CD1c-positive myeloid dendritic cell (primary cell): Measurements from ENCODE around the gene YPEL5.
A peak's percentile ranks its signal among the peaks of the same experiment; 100 is the strongest.
"Not testable (repeated sequence)": the region's sequence is repeated elsewhere in the genome, so short reads cannot be mapped to it uniquely, and the experiment has no call there.

Source experiments
- DNase-seq: peaks from one replicate; pipeline ENCODE4 v3.0.0-alpha.2; 2016; ENCODE audit errors: extremely low spot score

Gene YPEL5

DNA sequence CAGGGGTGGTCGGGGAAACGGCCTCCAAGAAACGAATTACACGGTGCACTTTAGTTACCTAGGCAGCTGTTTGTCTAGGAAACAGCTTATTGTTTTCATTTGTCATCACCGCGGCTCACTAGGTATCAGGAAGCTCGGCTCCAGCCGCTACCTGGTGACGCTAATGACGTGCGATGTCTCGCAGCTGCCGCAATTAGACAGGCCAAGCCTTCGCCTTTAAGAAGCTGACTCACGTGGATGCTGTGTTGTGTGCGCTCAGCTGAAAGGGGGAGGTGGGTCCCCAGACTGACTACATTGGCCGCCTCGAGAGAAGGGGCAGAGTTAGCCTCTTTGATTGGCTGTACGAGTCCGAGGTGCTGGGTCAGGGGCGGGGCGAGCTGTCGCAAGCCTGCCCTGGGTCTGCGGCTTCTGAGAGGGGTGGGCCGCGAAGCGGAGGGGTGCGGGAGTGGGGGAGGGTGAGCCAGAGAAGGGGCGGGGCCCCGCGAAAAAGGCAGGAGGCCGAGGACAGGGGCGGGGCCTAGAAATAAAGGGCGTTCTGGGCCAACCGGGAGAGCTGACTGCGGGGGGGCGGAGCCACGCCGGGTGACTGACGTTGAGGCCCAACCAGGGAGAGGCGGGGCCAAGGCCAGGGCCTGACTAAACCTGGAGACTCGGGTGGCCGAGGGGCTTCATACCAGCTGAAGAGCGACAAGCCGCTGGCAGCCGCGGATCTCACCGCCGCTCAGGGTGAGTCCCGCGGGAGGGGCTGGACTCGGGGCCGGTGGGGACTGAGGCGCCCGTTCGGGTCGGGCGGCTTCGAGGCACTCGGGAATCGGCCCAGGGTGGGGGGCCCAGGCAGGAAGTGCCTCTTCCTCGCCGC lies at the start of gene YPEL5:
TSS of gene YPEL5 (plus strand) at position 671 of the 859 bp plus-strand sequence. CDS start 9,645 bp downstream, outside the sequence.
- peak; percentile 99 for DNase-seq

- no peak for DNase-seq
These were observed 48.4 kb upstream of the YPEL5 start for GRCh38 chr2:30098266-30099005.

DNA sequence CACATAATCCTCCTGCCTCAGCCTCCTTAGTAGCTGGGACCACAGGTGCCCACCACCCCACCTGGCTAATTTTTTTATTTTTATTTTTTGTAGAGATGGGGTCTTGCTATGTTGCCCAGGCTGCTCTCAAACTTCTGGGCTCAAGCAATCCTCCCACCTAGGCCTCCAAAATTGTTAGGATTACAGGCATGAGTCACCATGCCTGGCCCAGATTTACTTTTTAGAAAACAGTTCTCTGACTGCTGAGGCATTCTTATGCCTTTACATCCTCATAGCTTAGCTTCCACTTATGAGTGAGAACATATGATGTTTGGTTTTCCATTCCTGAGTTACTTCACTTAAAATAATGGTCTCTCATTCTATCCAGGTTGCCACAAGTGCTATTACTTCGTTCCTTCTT lies 47.4 kb upstream of the YPEL5 start:
- not testable (repeated sequence) for DNase-seq

- DNase-seq, result not testable (repeated sequence)
These were observed 46.1 kb upstream of the YPEL5 start for GRCh38 chr2:30100691-30101090.

GRCh38 chr2:30104307-30104706 lies 42.5 kb upstream of the YPEL5 start:
- no peak for DNase-seq

DNA sequence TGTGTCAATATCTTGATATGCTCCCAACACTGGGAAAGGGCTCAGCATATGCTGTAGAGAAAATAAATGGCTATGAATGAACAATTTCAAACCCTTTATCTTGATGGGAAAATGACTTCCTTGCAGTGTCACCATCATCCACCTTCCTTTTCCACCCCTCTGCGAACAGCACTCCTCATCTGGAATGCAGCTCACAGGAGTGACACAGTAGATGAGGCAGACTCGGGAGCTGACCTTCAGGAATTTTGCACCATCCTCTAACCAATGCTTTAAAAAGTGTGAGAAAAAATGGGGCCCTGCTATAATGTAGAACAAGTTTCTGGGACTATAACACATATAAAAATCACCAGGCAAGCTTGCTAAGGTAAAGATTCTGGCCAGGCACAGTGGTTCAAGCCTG lies 41.3 kb upstream of the YPEL5 start:
- DNase-seq, result no peak

DNA sequence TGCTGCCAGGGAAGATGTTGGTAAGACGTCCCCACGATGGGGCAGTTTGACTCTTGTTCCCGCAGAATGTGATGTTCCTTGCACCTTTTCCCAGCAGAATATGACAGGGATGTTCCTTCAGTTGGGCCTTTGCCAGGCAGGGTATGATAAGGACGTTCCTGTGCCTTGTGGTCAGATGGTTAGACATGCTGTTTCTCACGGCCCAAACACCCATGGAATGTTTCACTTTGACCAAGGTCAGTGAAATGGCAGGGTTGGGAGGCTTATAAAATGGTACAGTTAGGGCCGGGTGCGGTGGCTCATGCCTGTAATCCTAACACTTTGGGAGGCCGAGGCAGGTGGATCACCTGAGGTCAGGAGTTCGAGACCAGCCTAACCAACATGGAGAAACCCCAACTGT lies 40.3 kb upstream of the YPEL5 start:
- DNase-seq, result no peak

GRCh38 chr2:30108192-30108591 lies 38.6 kb upstream of the YPEL5 start:
- DNase-seq, result no peak

GRCh38 chr2:30108851-30109250 lies 38.0 kb upstream of the YPEL5 start:
- DNase-seq, result no peak

- DNase-seq, result no peak
These were observed 37.0 kb upstream of the YPEL5 start for GRCh38 chr2:30109856-30110255.

DNA sequence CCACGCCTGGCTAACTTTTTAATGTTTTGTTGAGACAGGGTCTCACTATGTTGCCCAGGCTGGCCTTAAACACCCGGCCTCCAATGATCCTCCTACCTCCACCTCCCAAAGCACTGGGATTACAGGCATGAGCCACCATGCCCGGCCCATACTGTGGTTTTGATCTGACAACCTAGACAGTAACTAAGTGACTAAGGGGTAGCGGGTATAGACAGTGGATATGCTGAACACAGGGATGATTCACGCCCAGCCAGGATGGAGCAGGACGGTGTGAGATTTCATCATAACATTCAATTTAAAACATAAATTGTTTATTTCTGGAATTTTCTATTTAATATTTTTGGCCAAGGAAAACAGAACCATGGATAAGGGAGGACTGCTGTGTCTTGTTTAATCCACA lies 36.0 kb upstream of the YPEL5 start:
- DNase-seq, result no peak

GRCh38 chr2:30111186-30111585 lies 35.6 kb upstream of the YPEL5 start:
- DNase-seq, result not testable (repeated sequence)

DNA sequence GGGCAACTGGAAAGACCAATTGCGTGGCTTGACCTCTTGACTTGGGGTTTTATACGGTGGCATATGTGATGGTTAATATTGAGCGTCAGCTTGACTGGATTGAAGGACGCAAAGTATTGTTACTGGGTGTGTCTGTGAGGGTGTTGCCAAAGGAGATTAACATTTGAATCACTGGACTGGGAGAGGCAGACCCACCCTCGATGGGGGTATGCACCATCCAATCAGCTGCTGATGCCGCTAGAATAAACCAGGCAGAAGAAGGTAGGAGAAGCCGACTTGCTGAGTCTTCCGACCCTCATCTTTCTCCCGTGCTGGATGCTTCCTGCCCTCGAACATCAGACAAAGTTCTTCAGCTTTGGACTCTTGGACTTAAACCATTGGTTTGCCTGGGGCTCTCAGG lies 34.2 kb upstream of the YPEL5 start:
- DNase-seq, result no peak

- DNase-seq, result no peak
These were observed 33.1 kb upstream of the YPEL5 start for GRCh38 chr2:30113617-30114293.

DNA sequence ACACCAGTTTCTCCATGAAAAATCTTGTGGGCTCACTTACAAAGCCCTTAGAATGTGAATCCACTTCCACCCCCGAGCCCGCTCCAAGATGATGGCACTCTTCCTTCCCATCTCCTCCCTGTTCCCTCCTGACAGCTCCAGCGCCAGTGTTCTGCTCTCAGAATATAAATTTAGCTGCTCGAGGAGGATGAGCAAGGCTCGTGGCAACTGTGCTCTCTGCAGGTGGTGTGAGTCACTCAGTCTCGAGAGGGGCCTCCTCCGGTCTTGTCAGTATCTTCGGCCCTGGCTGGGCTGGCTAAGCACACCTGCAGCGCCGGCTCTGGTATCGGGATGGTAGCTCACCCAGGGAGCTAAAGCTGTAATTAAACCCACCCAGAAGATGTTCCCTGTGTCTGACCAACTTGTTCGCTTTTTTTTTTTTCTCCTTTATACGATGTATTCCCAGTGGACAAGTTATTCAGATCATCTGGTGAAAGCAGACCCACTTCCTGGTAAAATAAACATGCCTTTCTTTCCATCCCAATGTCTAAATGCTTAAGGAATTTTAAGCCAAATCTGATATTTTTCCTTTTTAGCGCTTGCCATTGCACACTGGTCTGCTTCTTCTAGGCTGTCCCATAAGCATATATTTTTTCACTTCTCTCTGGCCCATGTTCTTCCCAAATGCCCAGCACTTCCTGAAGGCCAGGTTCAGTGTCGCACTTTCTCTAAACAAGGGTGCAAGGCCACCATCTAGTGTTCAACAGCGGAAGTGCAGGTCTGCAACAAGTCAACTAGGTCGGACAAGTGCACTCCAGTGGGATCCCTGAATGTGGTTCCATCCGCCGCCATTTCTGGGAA lies 31.4 kb upstream of the YPEL5 start:
- peak; percentile 75 for DNase-seq

GRCh38 chr2:30115981-30116285 lies 30.9 kb upstream of the YPEL5 start:
- no peak for DNase-seq

GRCh38 chr2:30122362-30122761 lies 24.4 kb upstream of the YPEL5 start:
- no peak for DNase-seq

GRCh38 chr2:30127016-30127893 lies 19.6 kb upstream of the YPEL5 start:
- no peak for DNase-seq

- no peak for DNase-seq
These were observed 12.2 kb upstream of the YPEL5 start for GRCh38 chr2:30134582-30134981.

DNA sequence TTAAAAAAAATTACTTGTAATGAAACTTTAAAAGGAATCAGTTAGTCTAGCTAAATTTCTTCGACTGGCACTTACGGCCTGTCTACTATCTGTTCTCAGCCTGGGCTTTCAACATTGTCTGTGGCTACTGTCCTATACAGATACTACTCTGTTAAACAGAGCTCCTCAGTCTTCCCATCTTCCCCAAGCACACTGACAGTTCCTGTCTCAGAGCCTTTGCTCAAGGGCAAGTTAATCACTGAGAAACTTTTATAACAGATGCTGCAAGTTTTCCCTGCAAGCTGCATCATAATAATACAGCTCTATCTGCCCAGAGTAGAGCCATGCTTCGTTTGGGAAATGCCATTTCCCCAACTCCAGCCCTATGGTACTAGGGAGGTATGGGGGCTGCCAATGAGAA lies 11.3 kb upstream of the YPEL5 start:
- no peak for DNase-seq
